HepG2 (cell line): ENCODE measurements around the gene RAB3A. TPM values are rescaled to one million over a fixed set of nuclear protein-coding genes. Genes with fewer than 3 reads are reported as not detected.
A peak's percentile ranks its signal among the peaks of the same experiment; 100 is the strongest.

Source experiments
- AGO2 ChIP-seq: fragments of 200-400 bp; formaldehyde crosslinking; optimal IDR thresholded peaks from 2 replicates; pipeline ENCODE3; 2017; ENCODE audit warnings: mild to moderate bottlenecking, low read depth, low read length, moderate library complexity
- HIVEP1 ChIP-seq: sonication (generic); formaldehyde crosslinking; IDR thresholded peaks from 2 replicates; pipeline ENCODE4 v1.4.0; 2020; ENCODE audit warnings: mild to moderate bottlenecking, missing genetic modification reagents
- HNRNPK ChIP-seq: fragments of 200-400 bp; formaldehyde crosslinking; IDR thresholded peaks from 2 replicates; pipeline ENCODE4 v1.6.1; 2018; ENCODE audit warnings: low read length, low read depth, moderate library complexity, mild to moderate bottlenecking; ENCODE audit not compliant: poor library complexity, severe bottlenecking
- MAFG ChIP-seq: sonication (generic); formaldehyde crosslinking; IDR thresholded peaks from 2 replicates; pipeline ENCODE4 v1.5.1; 2020; ENCODE audit warnings: mild to moderate bottlenecking, missing genetic modification reagents
- MLLT10 ChIP-seq: sonication (generic); formaldehyde crosslinking; IDR thresholded peaks from 2 replicates; pipeline ENCODE4 v1.4.0; 2020; ENCODE audit warnings: missing genetic modification reagents
- PCBP1 ChIP-seq: fragments of 200-400 bp; formaldehyde crosslinking; IDR thresholded peaks from 2 replicates; pipeline ENCODE4 v1.6.1; 2017; ENCODE audit warnings: mild to moderate bottlenecking, low read depth, low read length, borderline replicate concordance
- POLR2A ChIP-seq, 2 experiments: IDR thresholded peaks; 2 replicates each; pipeline ENCODE4 v1.6.1; 2011; ENCODE audit warnings: low read depth in 2 of 2, low read length in 2 of 2, mild to moderate bottlenecking in 1 of 2, moderate library complexity in 1 of 2; ENCODE audit not compliant: insufficient read depth in 1 of 2
- RBFOX2 ChIP-seq: fragments of 200-400 bp; formaldehyde crosslinking; IDR thresholded peaks from 2 replicates; pipeline ENCODE4 v1.6.1; 2017; ENCODE audit warnings: low read depth, mild to moderate bottlenecking, low read length
- SNAPC2 ChIP-seq: sonication (generic); formaldehyde crosslinking; IDR thresholded peaks from 2 replicates; pipeline ENCODE4 v1.8.1; 2022; ENCODE audit warnings: mild to moderate bottlenecking, missing genetic modification reagents
- SRF ChIP-seq: IDR thresholded peaks from 2 replicates; pipeline ENCODE4 v1.6.1; 2011; ENCODE audit warnings: mild to moderate bottlenecking, low read depth, low read length, moderate library complexity
- ZC3H13 ChIP-seq: sonication (generic); formaldehyde crosslinking; IDR thresholded peaks from 2 replicates; pipeline ENCODE4 v1.8.1; 2023; ENCODE audit warnings: mild to moderate bottlenecking, missing genetic modification reagents, moderate library complexity
- ZFP36L2 ChIP-seq: sonication (generic); formaldehyde crosslinking; IDR thresholded peaks from 2 replicates; pipeline ENCODE4 v1.4.0; 2020; ENCODE audit warnings: missing genetic modification reagents
- ZNF235 ChIP-seq: sonication (generic); formaldehyde crosslinking; IDR thresholded peaks from 2 replicates; pipeline ENCODE4 v1.8.1; 2023; ENCODE audit warnings: mild to moderate bottlenecking, missing genetic modification reagents, borderline replicate concordance
- ZNF557 ChIP-seq: sonication (generic); formaldehyde crosslinking; IDR thresholded peaks from 2 replicates; pipeline ENCODE4 v1.4.0; 2020; ENCODE audit warnings: missing genetic modification reagents
- ZNF792 ChIP-seq: IDR thresholded peaks from 2 replicates; pipeline ENCODE4 v1.6.1; 2016
- polyA plus RNA-seq, 8 experiments: library from polyadenylated mRNA; depleted of rRNA in 3 of 8; stranded (reverse) in 7 of 8; unstranded in 1 of 8; fragments of >200 nt; fragmentation: Illumina TruSeq in 4 of 8; extraction: Trizol in 4 of 8; gene quantifications; 2 replicates each; pipeline versions ENCODE4 v1.2.1 to v1.2.3, GENCODE V29; 2011 to 2016; ENCODE audit warnings: low read depth in 4 of 8, missing spikeins in 1 of 8, mixed read lengths in 1 of 8; ENCODE audit not compliant: insufficient read depth in 1 of 8
- total RNA-seq, 5 experiments: library from RNA; depleted of rRNA; stranded (reverse); fragments of >200 nt; fragmentation: Illumina TruSeq; extraction: Trizol; gene quantifications; 2 replicates each; pipeline ENCODE4 v1.2.3, GENCODE V29; 2016; ENCODE audit warnings: low read depth in 1 of 5
- TF ChIP-seq, protein P1 (sequence below): sonication (generic); formaldehyde crosslinking; IDR thresholded peaks from 2 replicates; pipeline ENCODE4 v1.8.1; 2023; ENCODE audit warnings: missing genetic modification reagents, inconsistent platforms, borderline replicate concordance
- TF ChIP-seq, protein P2 (sequence below): sonication (generic); formaldehyde crosslinking; IDR thresholded peaks from 2 replicates; pipeline ENCODE4 v1.4.0; 2020; ENCODE audit warnings: missing genetic modification reagents
- TF ChIP-seq, protein P3 (sequence below): sonication (generic); formaldehyde crosslinking; IDR thresholded peaks from 2 replicates; pipeline ENCODE4 v1.9.0; 2021; ENCODE audit warnings: missing genetic modification reagents, borderline replicate concordance
- TF ChIP-seq, protein P4 (sequence below): IDR thresholded peaks from 2 replicates; pipeline ENCODE4 v1.6.1; 2016
- TF ChIP-seq, protein P5 (sequence below): sonication (generic); formaldehyde crosslinking; IDR thresholded peaks from 2 replicates; pipeline ENCODE4 v1.4.0; 2020; ENCODE audit warnings: mild to moderate bottlenecking, low read depth, missing genetic modification reagents

The RAB3A gene
- total and polyA plus RNA-seq, 2 of the 13 experiments (the other 11 are each of a cell fraction or from before 2014, with no cell fraction given), result 0.58 to 0.98 TPM

DNA sequence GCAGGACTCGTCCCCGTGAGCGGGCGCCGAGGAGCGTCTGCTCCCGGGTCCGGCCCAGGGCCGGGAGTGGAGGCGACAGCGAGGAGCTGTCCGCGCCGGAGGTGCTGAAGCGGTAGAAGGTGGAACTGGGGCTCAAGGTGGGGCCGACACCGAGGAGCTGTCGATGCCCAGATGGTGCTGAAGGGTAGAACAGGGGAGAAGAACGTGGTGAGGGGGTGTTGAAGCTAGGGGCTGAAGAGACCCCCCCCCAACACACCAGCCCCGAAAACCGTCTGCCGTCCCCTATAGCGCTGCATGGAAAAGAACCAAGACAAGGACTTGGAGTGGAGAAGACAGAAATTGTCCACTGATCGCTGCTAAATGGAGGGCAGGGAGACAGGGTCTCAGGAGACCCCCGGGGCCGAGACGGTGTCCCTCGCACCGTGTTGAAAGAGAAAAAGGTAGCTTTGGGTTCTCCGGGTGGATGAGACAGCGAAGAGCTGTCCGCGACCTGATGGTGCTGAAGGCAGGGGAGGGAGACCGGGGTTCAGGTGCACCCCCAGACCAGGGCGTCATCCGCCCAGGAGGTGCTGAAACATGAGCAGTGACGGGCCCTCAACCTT lies 29.5 kb upstream of the RAB3A start (continued):
- TF ChIP-seq MAFG (CRISPR knock-in tag), result no peak
- TF ChIP-seq HNRNPK, result no peak
- TF ChIP-seq, protein P1, sequence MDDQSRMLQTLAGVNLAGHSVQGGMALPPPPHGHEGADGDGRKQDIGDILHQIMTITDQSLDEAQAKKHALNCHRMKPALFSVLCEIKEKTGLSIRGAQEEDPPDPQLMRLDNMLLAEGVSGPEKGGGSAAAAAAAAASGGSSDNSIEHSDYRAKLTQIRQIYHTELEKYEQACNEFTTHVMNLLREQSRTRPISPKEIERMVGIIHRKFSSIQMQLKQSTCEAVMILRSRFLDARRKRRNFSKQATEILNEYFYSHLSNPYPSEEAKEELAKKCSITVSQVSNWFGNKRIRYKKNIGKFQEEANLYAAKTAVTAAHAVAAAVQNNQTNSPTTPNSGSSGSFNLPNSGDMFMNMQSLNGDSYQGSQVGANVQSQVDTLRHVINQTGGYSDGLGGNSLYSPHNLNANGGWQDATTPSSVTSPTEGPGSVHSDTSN (CRISPR knock-in tag), result peak; percentile 46; the same call in 1 of the 2 replicates
- TF ChIP-seq ZNF557 (CRISPR knock-in tag), result peak; percentile 75; the same call in 1 of the 2 replicates
- TF ChIP-seq SRF, result no peak
- TF ChIP-seq SNAPC2 (CRISPR knock-in tag), result 0 out of 2 replicates have a peak, but pooled peaks have one; percentile 22
- TF ChIP-seq, protein P2, sequence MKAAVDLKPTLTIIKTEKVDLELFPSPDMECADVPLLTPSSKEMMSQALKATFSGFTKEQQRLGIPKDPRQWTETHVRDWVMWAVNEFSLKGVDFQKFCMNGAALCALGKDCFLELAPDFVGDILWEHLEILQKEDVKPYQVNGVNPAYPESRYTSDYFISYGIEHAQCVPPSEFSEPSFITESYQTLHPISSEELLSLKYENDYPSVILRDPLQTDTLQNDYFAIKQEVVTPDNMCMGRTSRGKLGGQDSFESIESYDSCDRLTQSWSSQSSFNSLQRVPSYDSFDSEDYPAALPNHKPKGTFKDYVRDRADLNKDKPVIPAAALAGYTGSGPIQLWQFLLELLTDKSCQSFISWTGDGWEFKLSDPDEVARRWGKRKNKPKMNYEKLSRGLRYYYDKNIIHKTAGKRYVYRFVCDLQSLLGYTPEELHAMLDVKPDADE (CRISPR knock-in tag), result 0 out of 2 replicates have a peak, but pooled peaks have one; percentile 93
- TF ChIP-seq, protein P3, sequence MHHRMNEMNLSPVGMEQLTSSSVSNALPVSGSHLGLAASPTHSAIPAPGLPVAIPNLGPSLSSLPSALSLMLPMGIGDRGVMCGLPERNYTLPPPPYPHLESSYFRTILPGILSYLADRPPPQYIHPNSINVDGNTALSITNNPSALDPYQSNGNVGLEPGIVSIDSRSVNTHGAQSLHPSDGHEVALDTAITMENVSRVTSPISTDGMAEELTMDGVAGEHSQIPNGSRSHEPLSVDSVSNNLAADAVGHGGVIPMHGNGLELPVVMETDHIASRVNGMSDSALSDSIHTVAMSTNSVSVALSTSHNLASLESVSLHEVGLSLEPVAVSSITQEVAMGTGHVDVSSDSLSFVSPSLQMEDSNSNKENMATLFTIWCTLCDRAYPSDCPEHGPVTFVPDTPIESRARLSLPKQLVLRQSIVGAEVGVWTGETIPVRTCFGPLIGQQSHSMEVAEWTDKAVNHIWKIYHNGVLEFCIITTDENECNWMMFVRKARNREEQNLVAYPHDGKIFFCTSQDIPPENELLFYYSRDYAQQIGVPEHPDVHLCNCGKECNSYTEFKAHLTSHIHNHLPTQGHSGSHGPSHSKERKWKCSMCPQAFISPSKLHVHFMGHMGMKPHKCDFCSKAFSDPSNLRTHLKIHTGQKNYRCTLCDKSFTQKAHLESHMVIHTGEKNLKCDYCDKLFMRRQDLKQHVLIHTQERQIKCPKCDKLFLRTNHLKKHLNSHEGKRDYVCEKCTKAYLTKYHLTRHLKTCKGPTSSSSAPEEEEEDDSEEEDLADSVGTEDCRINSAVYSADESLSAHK, result no peak
- no peak for TF ChIP-seq POLR2A (IDR thresholded peaks at IDR 0.05; ENCODE audit: insufficient read depth in 1 of 2, low read depth in 2 of 2, low read length in 2 of 2)
- TF ChIP-seq, protein P4, sequence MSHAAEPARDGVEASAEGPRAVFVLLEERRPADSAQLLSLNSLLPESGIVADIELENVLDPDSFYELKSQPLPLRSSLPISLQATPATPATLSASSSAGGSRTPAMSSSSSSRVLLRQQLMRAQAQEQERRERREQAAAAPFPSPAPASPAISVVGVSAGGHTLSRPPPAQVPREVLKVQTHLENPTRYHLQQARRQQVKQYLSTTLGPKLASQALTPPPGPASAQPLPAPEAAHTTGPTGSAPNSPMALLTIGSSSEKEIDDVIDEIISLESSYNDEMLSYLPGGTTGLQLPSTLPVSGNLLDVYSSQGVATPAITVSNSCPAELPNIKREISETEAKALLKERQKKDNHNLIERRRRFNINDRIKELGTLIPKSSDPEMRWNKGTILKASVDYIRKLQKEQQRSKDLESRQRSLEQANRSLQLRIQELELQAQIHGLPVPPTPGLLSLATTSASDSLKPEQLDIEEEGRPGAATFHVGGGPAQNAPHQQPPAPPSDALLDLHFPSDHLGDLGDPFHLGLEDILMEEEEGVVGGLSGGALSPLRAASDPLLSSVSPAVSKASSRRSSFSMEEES, result peak; percentile 82
- peak; percentile 98 for TF ChIP-seq ZNF792 (CRISPR knock-in tag)
- TF ChIP-seq ZNF235 (CRISPR knock-in tag), result peak; percentile 50; the same call in 1 of the 2 replicates
- no peak for TF ChIP-seq MLLT10 (CRISPR knock-in tag)
- TF ChIP-seq AGO2, result no peak
- TF ChIP-seq ZC3H13 (CRISPR knock-in tag), result peak; percentile 82; the same call in 1 of the 2 replicates
- TF ChIP-seq, protein P5, sequence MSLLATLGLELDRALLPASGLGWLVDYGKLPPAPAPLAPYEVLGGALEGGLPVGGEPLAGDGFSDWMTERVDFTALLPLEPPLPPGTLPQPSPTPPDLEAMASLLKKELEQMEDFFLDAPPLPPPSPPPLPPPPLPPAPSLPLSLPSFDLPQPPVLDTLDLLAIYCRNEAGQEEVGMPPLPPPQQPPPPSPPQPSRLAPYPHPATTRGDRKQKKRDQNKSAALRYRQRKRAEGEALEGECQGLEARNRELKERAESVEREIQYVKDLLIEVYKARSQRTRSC (CRISPR knock-in tag), result no peak
- TF ChIP-seq RBFOX2, result no peak
- 0 out of 2 replicates have a peak, but pooled peaks have one; percentile 51 for TF ChIP-seq HIVEP1 (CRISPR knock-in tag)
- TF ChIP-seq PCBP1, result no peak
- peak; percentile 80; the same call in 1 of the 2 replicates for TF ChIP-seq ZFP36L2 (CRISPR knock-in tag)
